Measurements from ENCODE around the gene RAB39B. TPM values are rescaled to one million over a fixed set of nuclear protein-coding genes. Genes with fewer than 3 reads are reported as not detected.
"Not testable (repeated sequence)": the region's sequence is repeated elsewhere in the genome, so short reads cannot be mapped to it uniquely, and the experiment has no call there.

Gene RAB39B, protein sequence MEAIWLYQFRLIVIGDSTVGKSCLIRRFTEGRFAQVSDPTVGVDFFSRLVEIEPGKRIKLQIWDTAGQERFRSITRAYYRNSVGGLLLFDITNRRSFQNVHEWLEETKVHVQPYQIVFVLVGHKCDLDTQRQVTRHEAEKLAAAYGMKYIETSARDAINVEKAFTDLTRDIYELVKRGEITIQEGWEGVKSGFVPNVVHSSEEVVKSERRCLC
- under 1 TPM; 0.55 to 0.63 TPM for total RNA-seq

GRCh38 chrX:155263854-155264628 is at the start of gene RAB39B:
RAB39B (minus strand) TSS chrX:155264491; CDS start chrX:155264288, 203 bp downstream.
- Histone ChIP-seq H3K27ac (no peak within 1 kb of the TSS), H3K27me3 (no peaks in the 10 kb centered on the region), H3K9me3 (no peaks in the 10 kb centered on the region), H3K36me3 (no peaks in the 10 kb centered on the region), H3K4me3 (peak within 1 kb of the TSS; percentile 25 to 51), H3K4me1 (peaks cover 0 to 6% of the 10 kb centered on the region in 2 donors)
- TF ChIP-seq, protein P1, sequence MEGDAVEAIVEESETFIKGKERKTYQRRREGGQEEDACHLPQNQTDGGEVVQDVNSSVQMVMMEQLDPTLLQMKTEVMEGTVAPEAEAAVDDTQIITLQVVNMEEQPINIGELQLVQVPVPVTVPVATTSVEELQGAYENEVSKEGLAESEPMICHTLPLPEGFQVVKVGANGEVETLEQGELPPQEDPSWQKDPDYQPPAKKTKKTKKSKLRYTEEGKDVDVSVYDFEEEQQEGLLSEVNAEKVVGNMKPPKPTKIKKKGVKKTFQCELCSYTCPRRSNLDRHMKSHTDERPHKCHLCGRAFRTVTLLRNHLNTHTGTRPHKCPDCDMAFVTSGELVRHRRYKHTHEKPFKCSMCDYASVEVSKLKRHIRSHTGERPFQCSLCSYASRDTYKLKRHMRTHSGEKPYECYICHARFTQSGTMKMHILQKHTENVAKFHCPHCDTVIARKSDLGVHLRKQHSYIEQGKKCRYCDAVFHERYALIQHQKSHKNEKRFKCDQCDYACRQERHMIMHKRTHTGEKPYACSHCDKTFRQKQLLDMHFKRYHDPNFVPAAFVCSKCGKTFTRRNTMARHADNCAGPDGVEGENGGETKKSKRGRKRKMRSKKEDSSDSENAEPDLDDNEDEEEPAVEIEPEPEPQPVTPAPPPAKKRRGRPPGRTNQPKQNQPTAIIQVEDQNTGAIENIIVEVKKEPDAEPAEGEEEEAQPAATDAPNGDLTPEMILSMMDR (IDR thresholded peaks at IDR 0.05) = peak in 1 of 2 donors; percentile 21
- peak; percentile 61 for DNase-seq (ENCODE audit: low spot score)

GRCh38 chrX:155313766-155314165 is 49.5 kb upstream of the RAB39B start:
- no peaks in the 10 kb centered on the region for H3K36me3 ChIP-seq
- H3K27me3 ChIP-seq = no peaks in the 10 kb centered on the region
- no peak overlapping the region for H3K27ac ChIP-seq
- H3K4me3 ChIP-seq = no peak overlapping the region
- TF ChIP-seq, protein P1 (IDR thresholded peaks at IDR 0.05) = no peak
- H3K4me1 ChIP-seq = no peaks in the 10 kb centered on the region
- H3K9me3 ChIP-seq = peaks cover 0 to 21% of the 10 kb centered on the region in 2 donors
- no peak for DNase-seq (ENCODE audit: low spot score)

GRCh38 chrX:155293771-155294170 is 29.5 kb upstream of the RAB39B start:
- DNase-seq (ENCODE audit: low spot score) = no peak
- Histone ChIP-seq H3K9me3 (no peaks in the 10 kb centered on the region), H3K27me3 (no peaks in the 10 kb centered on the region), H3K4me3 (no peak overlapping the region), H3K36me3 (no peaks in the 10 kb centered on the region), H3K27ac (no peak overlapping the region), H3K4me1 (no peaks in the 10 kb centered on the region)
- TF ChIP-seq, protein P1 (IDR thresholded peaks at IDR 0.05) = no peak

GRCh38 chrX:155279873-155280272 is 15.6 kb upstream of the RAB39B start:
- H3K4me3 ChIP-seq = no peak overlapping the region
- no peaks in the 10 kb centered on the region for H3K4me1 ChIP-seq
- TF ChIP-seq, protein P1 (IDR thresholded peaks at IDR 0.05) = no peak
- no peaks in the 10 kb centered on the region for H3K9me3 ChIP-seq
- no peaks in the 10 kb centered on the region for H3K27me3 ChIP-seq
- DNase-seq (ENCODE audit: low spot score) = no peak
- H3K27ac ChIP-seq = no peak overlapping the region
- H3K36me3 ChIP-seq = peaks cover 5% of the 10 kb centered on the region

DNA sequence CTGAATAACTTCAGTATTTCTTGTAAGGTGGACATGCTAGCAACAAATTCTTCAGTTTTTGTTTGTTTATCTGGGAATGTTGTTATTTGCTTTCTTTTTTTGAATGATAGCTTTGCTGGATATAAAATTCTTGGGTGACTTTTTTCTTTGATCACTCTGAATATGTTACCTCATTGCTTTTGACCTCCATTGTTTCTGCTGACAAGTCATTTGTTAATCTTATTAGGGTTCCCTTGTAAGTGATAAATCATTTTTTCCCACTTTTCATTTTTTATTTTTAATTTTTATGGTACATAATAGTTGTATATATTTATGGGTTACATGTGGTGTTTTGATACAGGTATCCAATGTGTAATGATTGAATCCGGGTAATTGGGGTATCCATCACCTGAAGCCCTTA is 6.7 kb upstream of the RAB39B start:
- no peak overlapping the region for H3K27ac ChIP-seq
- H3K9me3 ChIP-seq = peaks cover 0 to 16% of the 10 kb centered on the region in 2 donors
- TF ChIP-seq, protein P1 (IDR thresholded peaks at IDR 0.05) = no peak

DNA sequence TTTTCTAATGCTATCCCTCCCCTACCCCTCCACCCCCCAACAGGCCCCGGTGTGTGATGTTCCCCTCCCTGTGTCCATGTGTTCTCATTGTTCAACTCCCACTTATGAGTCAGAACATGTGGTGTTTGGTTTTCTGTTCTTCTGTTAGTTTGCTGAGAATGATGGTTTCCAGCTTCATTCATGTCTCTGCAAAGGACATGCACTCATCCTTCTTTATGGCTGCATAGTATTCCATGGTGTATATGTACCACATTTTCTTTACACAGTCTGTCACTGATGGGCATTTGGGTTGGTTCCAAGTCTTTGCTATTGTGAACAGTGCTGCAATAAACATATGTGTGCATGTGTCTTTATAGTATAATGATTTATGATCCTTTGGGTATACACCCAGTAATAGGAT is 3.7 kb upstream of the RAB39B start:
- peaks cover 0 to 16% of the 10 kb centered on the region in 2 donors for H3K9me3 ChIP-seq
- not testable (repeated sequence) for H3K27me3 ChIP-seq; H3K36me3 ChIP-seq; H3K4me1 ChIP-seq; DNase-seq (ENCODE audit: low spot score); H3K27ac ChIP-seq; H3K4me3 ChIP-seq

More for the DNA sequence above, 6.7 kb upstream of the RAB39B start:
- no peak overlapping the region for H3K4me3 ChIP-seq
- DNase-seq (ENCODE audit: low spot score) = no peak
- H3K27me3 ChIP-seq = no peaks in the 10 kb centered on the region
- H3K4me1 ChIP-seq = no peaks in the 10 kb centered on the region
- H3K36me3 ChIP-seq = no peaks in the 10 kb centered on the region

Measured in right atrium auricular region (tissue), 2 donors.